B cell (primary cell): ENCODE results near the gene PCK1. TPM values are rescaled to one million over a fixed set of nuclear protein-coding genes. Genes with fewer than 3 reads are reported as not detected.

ENCODE experiments used
- ATAC-seq: fragments of 200-7000 bp; cut with Tn5 transposase; one replicate; pipeline ENCODE4 v1.10.0; 2021; ENCODE audit warnings: low read depth, mild to moderate bottlenecking, moderate number of reproducible peaks, moderate library complexity
- CTCF ChIA-PET: fragments of 350-600 bp; sonication (Branson Sonifier 250); formaldehyde crosslinking; loops from one replicate; lab custom pipeline; 2021; ENCODE audit warnings: antibody characterized with exemption, inconsistent platforms; lab: Charles Lee
- POLR2A ChIA-PET: fragments of 350-600 bp; sonication (Branson Sonifier 250); formaldehyde crosslinking; loops from one replicate; lab custom pipeline; 2021; ENCODE audit warnings: antibody characterized with exemption; lab: Charles Lee
- DNase-seq: peaks from one replicate; pipeline ENCODE4 v3.0.0; 2013
- H2AFZ ChIP-seq: 2 replicates; pipeline ENCODE4 v1.6.1; 2012; ENCODE audit warnings: mild to moderate bottlenecking, low read depth, low read length; ENCODE audit not compliant: insufficient read depth, poor library complexity, severe bottlenecking
- H3K27ac ChIP-seq, 2 donors: 1 replicate in 1 of 2; 2 replicates in 1 of 2; pipeline ENCODE4 v1.5.1; 2012 to 2013; ENCODE audit warnings: low read length in 2 of 2, mild to moderate bottlenecking in 2 of 2, moderate library complexity in 1 of 2
- H3K27me3 ChIP-seq, 4 experiments: fragments of 200-600 bp in 1 of 4; sonication (generic) in 1 of 4; replicated peaks in 1 of 4; 1 replicate in 2 of 4; 2 replicates in 2 of 4; pipeline versions ENCODE4 v1.6.1 to v1.7.0; 2013 to 2016; ENCODE audit warnings: low read length in 3 of 4, mild to moderate bottlenecking in 2 of 4, mixed read lengths in 1 of 4, moderate library complexity in 1 of 4; ENCODE audit not compliant: insufficient read depth in 4 of 4, control insufficient read depth in 3 of 4; ENCODE audit errors: control extremely low read depth in 1 of 4
- H3K36me3 ChIP-seq, 2 experiments: replicated peaks in 1 of 2; 1 replicate in 1 of 2; 2 replicates in 1 of 2; pipeline versions ENCODE4 v1.6.1 to v1.7.1; 2013; ENCODE audit warnings: low read length in 1 of 2; ENCODE audit not compliant: insufficient read depth in 2 of 2, control insufficient read depth in 1 of 2; ENCODE audit errors: control extremely low read depth in 1 of 2, extremely low read depth in 1 of 2
- H3K4me1 ChIP-seq, 2 donors: fragments of 200-600 bp in 1 of 2; sonication (generic) in 1 of 2; 1 replicate in 1 of 2; 2 replicates in 1 of 2; pipeline versions ENCODE4 v1.5.1 to v1.6.1; 2013 to 2017; ENCODE audit warnings: low read length in 2 of 2; ENCODE audit not compliant: control insufficient read depth in 2 of 2, insufficient read depth in 2 of 2
- H3K4me2 ChIP-seq: replicated peaks from 2 replicates; pipeline ENCODE3; 2012; ENCODE audit warnings: mild to moderate bottlenecking, low read depth, low read length; ENCODE audit not compliant: poor library complexity, severe bottlenecking
- H3K4me3 ChIP-seq, 5 experiments: fragments of 200-600 bp in 1 of 5; sonication (generic) in 1 of 5; 1 replicate in 3 of 5; 2 replicates in 2 of 5; pipeline versions ENCODE4 v1.5.1 to v1.7.0; 2011 to 2016; ENCODE audit warnings: low read length in 4 of 5, mild to moderate bottlenecking in 4 of 5, low read depth in 2 of 5, control low read depth in 1 of 5, moderate library complexity in 1 of 5; ENCODE audit not compliant: insufficient read depth in 1 of 5; ENCODE audit errors: control extremely low read depth in 1 of 5, extremely low read depth in 1 of 5
- H3K79me2 ChIP-seq: fragments of 200-600 bp; sonication (generic); one replicate; pipeline ENCODE4 v1.6.0; 2016; ENCODE audit warnings: low read length; ENCODE audit not compliant: control insufficient read depth, insufficient read depth
- H3K9ac ChIP-seq: fragments of 200-600 bp; sonication (generic); 2 replicates; pipeline ENCODE4 v1.6.1; 2017; ENCODE audit warnings: mild to moderate bottlenecking, low read length, moderate library complexity
- H3K9me3 ChIP-seq, 3 donors: one replicate each; pipeline versions ENCODE4 v1.6.1 to v1.7.1; 2013; ENCODE audit warnings: low read length in 2 of 3; ENCODE audit not compliant: control insufficient read depth in 2 of 3, insufficient read depth in 1 of 3; ENCODE audit errors: control extremely low read depth in 1 of 3
- H4K20me1 ChIP-seq: 2 replicates; pipeline ENCODE4 v1.6.0; 2012; ENCODE audit warnings: mild to moderate bottlenecking, low read length; ENCODE audit not compliant: insufficient read depth, control insufficient read depth, poor library complexity, severe bottlenecking
- H3K27ac Mint-ChIP-seq: one replicate; pipeline ENCODE4 v1.8.0; 2021; ENCODE audit warnings: mixed read lengths
- H3K27me3 Mint-ChIP-seq: one replicate; pipeline ENCODE4 v1.8.0; 2021; ENCODE audit warnings: mixed read lengths
- H3K4me1 Mint-ChIP-seq: one replicate; pipeline ENCODE4 v1.8.0; 2021; ENCODE audit warnings: mixed read lengths
- H3K4me3 Mint-ChIP-seq: one replicate; pipeline ENCODE4 v1.8.0; 2021; ENCODE audit warnings: mixed read lengths
- H3K9me3 Mint-ChIP-seq: one replicate; pipeline ENCODE4 v1.8.0; 2022; ENCODE audit warnings: mixed read lengths; ENCODE audit not compliant: insufficient read depth
- EZH2 ChIP-seq: IDR thresholded peaks from 2 replicates; pipeline ENCODE4 v1.6.1; 2012; ENCODE audit warnings: borderline replicate concordance, low read depth, mild to moderate bottlenecking, moderate library complexity, low read length; ENCODE audit not compliant: insufficient read depth, poor library complexity, severe bottlenecking
- WGBS: methylation state at CpG from one replicate; pipeline ENCODE4 v1.1.5; 2013; ENCODE audit warnings: missing lambda C conversion rate; ENCODE audit not compliant: insufficient coverage; 5-methylcytosine and 5-hydroxymethylcytosine counted together
- intact Hi-C: fragments of 100-400 bp; cut with micrococcal nuclease; formaldehyde crosslinking; loops from one replicate; pipeline ENCODE4 v1.10.0; 2022
- polyA plus RNA-seq: library from polyadenylated mRNA; depleted of rRNA; stranded (reverse); fragments of >200 nt; gene quantifications from 2 replicates; pipeline ENCODE4 v1.2.3, GENCODE V29; 2012
- total RNA-seq, 2 donors: library from RNA; stranded (reverse); fragments of 120-200 nt in 1 of 2; gene quantifications; 1 replicate in 1 of 2; 2 replicates in 1 of 2; pipeline versions ENCODE4 v1.2.3 to v1.2.4, GENCODE V29; 2013 to 2022
- TF ChIP-seq, protein P1 (sequence below): fragments of 200-600 bp; IDR thresholded peaks from one replicate; pipeline ENCODE4 v1.8.0; 2022; ENCODE audit warnings: antibody characterized with exemption, mild to moderate bottlenecking

Gene PCK1
- total and polyA plus RNA-seq, 2 donors (not counting 1 experiment from before 2014, with no cell fraction given) = not detected

- Mint-ChIP-seq H3K27me3 (peaks cover 14% of the 10 kb centered on the region), H3K9me3 (no peaks in the 10 kb centered on the region), H3K4me1 (no peaks in the 10 kb centered on the region), H3K4me3 (no peak overlapping the region), H3K27ac (no peak overlapping the region)
- H3K9ac ChIP-seq = no peak overlapping the region
- H3K27ac ChIP-seq = no peak overlapping the region
- no peaks in the 10 kb centered on the region for H3K36me3 ChIP-seq
- TF ChIP-seq, protein P1, sequence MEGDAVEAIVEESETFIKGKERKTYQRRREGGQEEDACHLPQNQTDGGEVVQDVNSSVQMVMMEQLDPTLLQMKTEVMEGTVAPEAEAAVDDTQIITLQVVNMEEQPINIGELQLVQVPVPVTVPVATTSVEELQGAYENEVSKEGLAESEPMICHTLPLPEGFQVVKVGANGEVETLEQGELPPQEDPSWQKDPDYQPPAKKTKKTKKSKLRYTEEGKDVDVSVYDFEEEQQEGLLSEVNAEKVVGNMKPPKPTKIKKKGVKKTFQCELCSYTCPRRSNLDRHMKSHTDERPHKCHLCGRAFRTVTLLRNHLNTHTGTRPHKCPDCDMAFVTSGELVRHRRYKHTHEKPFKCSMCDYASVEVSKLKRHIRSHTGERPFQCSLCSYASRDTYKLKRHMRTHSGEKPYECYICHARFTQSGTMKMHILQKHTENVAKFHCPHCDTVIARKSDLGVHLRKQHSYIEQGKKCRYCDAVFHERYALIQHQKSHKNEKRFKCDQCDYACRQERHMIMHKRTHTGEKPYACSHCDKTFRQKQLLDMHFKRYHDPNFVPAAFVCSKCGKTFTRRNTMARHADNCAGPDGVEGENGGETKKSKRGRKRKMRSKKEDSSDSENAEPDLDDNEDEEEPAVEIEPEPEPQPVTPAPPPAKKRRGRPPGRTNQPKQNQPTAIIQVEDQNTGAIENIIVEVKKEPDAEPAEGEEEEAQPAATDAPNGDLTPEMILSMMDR = no peak
- no peak for TF ChIP-seq EZH2
- 86% methylated on average over 5 of the region's 8 CpGs for WGBS
- H3K9me3 ChIP-seq = no peaks in the 10 kb centered on the region
- H3K4me2 ChIP-seq = no peak overlapping the region
- intact Hi-C loops = no loop called here
- POLR2A ChIA-PET = no interaction called here
- no peaks in the 10 kb centered on the region for H3K79me2 ChIP-seq
- CTCF ChIA-PET = interaction anchor here (0.5 kb wide), 1 partner anchor 705 kb away, joined by 3 read pairs; no protein-coding TSS in a partner anchor
- H3K4me3 ChIP-seq = no peak overlapping the region
- H3K4me1 ChIP-seq = no peaks in the 10 kb centered on the region
- no peaks in the 10 kb centered on the region for H4K20me1 ChIP-seq
- DNase-seq (no peak), ATAC-seq (no peak)
- H3K27me3 ChIP-seq = peaks cover 0 to 4% (median 0%) of the 10 kb centered on the region in 4 experiments
- no peak overlapping the region for H2AFZ ChIP-seq
Observed at GRCh38 chr20:57529160-57529585, 31.7 kb upstream of the PCK1 start.

- Mint-ChIP-seq H3K27ac (no peak overlapping the region), H3K27me3 (peaks cover 17% of the 10 kb centered on the region), H3K4me3 (no peak overlapping the region), H3K4me1 (no peaks in the 10 kb centered on the region), H3K9me3 (no peaks in the 10 kb centered on the region)
- Histone ChIP-seq H3K27ac (no peak overlapping the region), H3K79me2 (no peaks in the 10 kb centered on the region), H3K4me3 (no peak overlapping the region), H3K36me3 (no peaks in the 10 kb centered on the region), H3K4me1 (no peaks in the 10 kb centered on the region), H3K9me3 (no peaks in the 10 kb centered on the region), H4K20me1 (no peaks in the 10 kb centered on the region), H3K9ac (no peak overlapping the region), H3K27me3 (peaks cover 0 to 4% (median 0%) of the 10 kb centered on the region in 4 experiments), H2AFZ (no peak overlapping the region), H3K4me2 (no peak overlapping the region)
- no peak for TF ChIP-seq EZH2
- TF ChIP-seq, protein P1 = no peak
- no peak for ATAC-seq
- intact Hi-C loops = no loop called here
- no peak for DNase-seq
- ChIA-PET CTCF (no interaction called here), POLR2A (no interaction called here)
- 100% methylated on average over 2 of the region's 3 CpGs for WGBS
Observed at GRCh38 chr20:57529810-57530209, 31.1 kb upstream of the PCK1 start.
